DOHH2 (cell line): Measurements from ENCODE around the gene EPHB1.

ENCODE experiments used
- H3F3A ChIP-seq: fragments of 200-600 bp; sonication (generic), shearing (Covaris generic); 2 replicates; pipeline ENCODE4 v1.6.0; 2016; ENCODE audit warnings: antibody characterized with exemption, mild to moderate bottlenecking; ENCODE audit not compliant: control insufficient read depth, insufficient read depth
- H3K27ac ChIP-seq: fragments of 200-600 bp; sonication (generic); 2 replicates; pipeline ENCODE4 v1.5.1; 2014; ENCODE audit warnings: low read depth, mild to moderate bottlenecking, low read length, moderate library complexity
- H3K27me3 ChIP-seq: fragments of 200-600 bp; sonication (generic); 2 replicates; pipeline ENCODE4 v1.6.1; 2014; ENCODE audit warnings: mild to moderate bottlenecking, low read length, mixed read lengths; ENCODE audit not compliant: control insufficient read depth
- H3K36me3 ChIP-seq: fragments of 200-600 bp; sonication (generic); 2 replicates; pipeline ENCODE4 v1.6.1; 2014; ENCODE audit warnings: mild to moderate bottlenecking, low read length, moderate library complexity, mixed read lengths; ENCODE audit not compliant: control insufficient read depth
- H3K4me1 ChIP-seq: fragments of 200-600 bp; sonication (generic); 2 replicates; pipeline ENCODE4 v1.6.1; 2014; ENCODE audit warnings: mild to moderate bottlenecking, low read length, mixed read lengths; ENCODE audit not compliant: control insufficient read depth
- H3K4me2 ChIP-seq: fragments of 200-600 bp; sonication (generic); 2 replicates; pipeline ENCODE4 v1.6.0; 2014; ENCODE audit warnings: mild to moderate bottlenecking, low read length, moderate library complexity
- H3K4me3 ChIP-seq: fragments of 200-600 bp; sonication (generic); 2 replicates; pipeline ENCODE4 v1.5.1; 2014; ENCODE audit warnings: mild to moderate bottlenecking, low read length, mixed read lengths
- H3K79me2 ChIP-seq: fragments of 200-600 bp; sonication (generic); 2 replicates; pipeline ENCODE4 v1.6.1; 2014; ENCODE audit warnings: mild to moderate bottlenecking, low read length, mixed read lengths; ENCODE audit not compliant: control insufficient read depth
- H3K9me2 ChIP-seq: fragments of 200-600 bp; sonication (generic); replicated peaks from 2 replicates; pipeline ENCODE4 v1.6.1; 2014; ENCODE audit warnings: mild to moderate bottlenecking, low read length, mixed read lengths; ENCODE audit not compliant: control insufficient read depth
- H3K9me3 ChIP-seq: fragments of 200-600 bp; sonication (generic); 2 replicates; pipeline ENCODE4 v1.6.1; 2014; ENCODE audit warnings: antibody characterized with exemption, low read length, mixed read lengths; ENCODE audit not compliant: control insufficient read depth, insufficient read depth
- H4K20me1 ChIP-seq: fragments of 200-600 bp; sonication (generic); 2 replicates; pipeline ENCODE4 v1.6.0; 2014; ENCODE audit warnings: low read depth, mild to moderate bottlenecking, antibody characterized with exemption, low read length, moderate library complexity; ENCODE audit not compliant: control insufficient read depth, insufficient read depth
- EZH2phosphoT487 ChIP-seq: fragments of 200-600 bp; sonication (generic); IDR thresholded peaks from 2 replicates; pipeline ENCODE4 v1.6.1; 2017; ENCODE audit warnings: borderline replicate concordance, mild to moderate bottlenecking, antibody characterized with exemption, low read length, moderate library complexity, mixed read lengths
- TF ChIP-seq, protein P1 (sequence below): fragments of 200-600 bp; sonication (generic); IDR thresholded peaks from one replicate; pipeline ENCODE4 v1.5.1; 2014; ENCODE audit warnings: antibody characterized with exemption, mild to moderate bottlenecking, low read depth, low read length; ENCODE audit not compliant: poor library complexity, severe bottlenecking

Gene EPHB1

DNA sequence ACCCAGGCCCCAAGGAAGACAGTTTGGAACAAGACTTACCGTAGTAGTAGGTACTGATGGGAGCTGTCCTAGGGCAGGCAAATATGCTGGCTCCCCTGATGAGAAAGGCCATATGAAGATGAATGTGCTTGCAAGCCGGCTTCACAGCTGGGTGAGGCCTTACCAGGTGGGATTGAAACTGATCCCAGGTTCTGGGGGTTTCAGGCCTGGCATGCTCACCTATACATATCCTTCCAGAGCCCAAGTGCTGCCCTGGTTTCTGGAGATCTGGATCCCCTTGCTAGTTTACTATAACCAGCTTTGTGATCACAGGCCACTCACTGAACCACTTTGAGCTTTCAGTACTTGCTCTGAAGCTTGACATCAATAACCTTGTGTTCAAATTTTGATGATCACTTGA lies 274.3 kb downstream of the EPHB1 start:
- Histone ChIP-seq H3K4me2 (no peak overlapping the region), H3K79me2 (no peaks in the 10 kb centered on the region), H3F3A (no peaks in the 10 kb centered on the region), H3K27ac (no peak overlapping the region), H3K4me3 (no peak overlapping the region), H3K9me2 (no peaks in the 10 kb centered on the region), H3K27me3 (no peaks in the 10 kb centered on the region), H4K20me1 (no peaks in the 10 kb centered on the region), H3K4me1 (no peaks in the 10 kb centered on the region), H3K9me3 (no peaks in the 10 kb centered on the region), H3K36me3 (no peaks in the 10 kb centered on the region)
- TF ChIP-seq, protein P1, sequence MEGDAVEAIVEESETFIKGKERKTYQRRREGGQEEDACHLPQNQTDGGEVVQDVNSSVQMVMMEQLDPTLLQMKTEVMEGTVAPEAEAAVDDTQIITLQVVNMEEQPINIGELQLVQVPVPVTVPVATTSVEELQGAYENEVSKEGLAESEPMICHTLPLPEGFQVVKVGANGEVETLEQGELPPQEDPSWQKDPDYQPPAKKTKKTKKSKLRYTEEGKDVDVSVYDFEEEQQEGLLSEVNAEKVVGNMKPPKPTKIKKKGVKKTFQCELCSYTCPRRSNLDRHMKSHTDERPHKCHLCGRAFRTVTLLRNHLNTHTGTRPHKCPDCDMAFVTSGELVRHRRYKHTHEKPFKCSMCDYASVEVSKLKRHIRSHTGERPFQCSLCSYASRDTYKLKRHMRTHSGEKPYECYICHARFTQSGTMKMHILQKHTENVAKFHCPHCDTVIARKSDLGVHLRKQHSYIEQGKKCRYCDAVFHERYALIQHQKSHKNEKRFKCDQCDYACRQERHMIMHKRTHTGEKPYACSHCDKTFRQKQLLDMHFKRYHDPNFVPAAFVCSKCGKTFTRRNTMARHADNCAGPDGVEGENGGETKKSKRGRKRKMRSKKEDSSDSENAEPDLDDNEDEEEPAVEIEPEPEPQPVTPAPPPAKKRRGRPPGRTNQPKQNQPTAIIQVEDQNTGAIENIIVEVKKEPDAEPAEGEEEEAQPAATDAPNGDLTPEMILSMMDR = no peak

DNA sequence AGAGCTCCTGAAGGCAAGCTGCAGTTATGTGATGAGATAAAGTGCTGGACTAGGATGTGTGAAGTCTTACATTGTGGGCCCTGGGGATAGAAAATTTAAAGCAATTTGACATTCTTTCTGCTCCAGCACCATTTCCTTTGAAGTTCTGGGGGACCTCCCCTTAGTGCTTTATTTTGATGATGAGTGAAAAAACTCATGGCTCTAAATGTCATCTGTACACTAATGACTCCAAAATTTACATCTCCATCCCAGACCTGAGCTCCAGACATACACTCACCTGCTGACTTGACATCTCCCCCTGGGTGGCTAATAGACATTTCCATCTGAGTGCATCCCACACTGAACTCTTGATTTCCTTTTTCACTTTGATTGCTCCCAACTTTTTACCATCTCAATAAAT lies 276.4 kb downstream of the EPHB1 start:
- H3K9me3 ChIP-seq = no peaks in the 10 kb centered on the region
- H3F3A ChIP-seq = no peaks in the 10 kb centered on the region
- no peaks in the 10 kb centered on the region for H3K4me1 ChIP-seq
- H3K79me2 ChIP-seq = no peaks in the 10 kb centered on the region
- H3K36me3 ChIP-seq = no peaks in the 10 kb centered on the region
- H3K9me2 ChIP-seq = no peaks in the 10 kb centered on the region
- TF ChIP-seq, protein P1 = no peak
- TF ChIP-seq EZH2phosphoT487 = no peak
- H3K27ac ChIP-seq = no peak overlapping the region
- no peak overlapping the region for H3K4me2 ChIP-seq
- H3K27me3 ChIP-seq = no peaks in the 10 kb centered on the region
- no peaks in the 10 kb centered on the region for H4K20me1 ChIP-seq
- no peak overlapping the region for H3K4me3 ChIP-seq

DNA sequence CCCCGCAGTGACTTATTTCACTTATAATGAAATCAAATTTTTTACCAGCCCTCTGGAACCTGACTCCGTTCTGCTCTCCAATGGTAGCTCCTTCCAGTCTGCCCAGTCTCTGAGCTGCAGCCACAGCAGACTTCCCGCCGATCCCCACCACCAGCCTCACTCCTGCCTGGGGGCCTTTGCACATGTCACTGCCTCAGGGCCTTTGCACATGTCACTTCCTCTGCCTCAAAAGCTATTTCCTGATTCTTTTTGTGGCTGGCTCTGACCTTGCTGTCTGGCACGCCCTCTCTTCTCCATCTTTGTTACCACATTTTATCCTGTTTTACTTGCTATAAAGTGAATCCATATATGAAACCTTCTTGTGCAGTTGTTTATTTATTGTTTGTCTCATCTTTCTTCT lies 277.4 kb downstream of the EPHB1 start:
- H3F3A ChIP-seq = no peaks in the 10 kb centered on the region
- H3K79me2 ChIP-seq = no peaks in the 10 kb centered on the region
- H3K4me3 ChIP-seq = no peak overlapping the region
- no peaks in the 10 kb centered on the region for H3K9me3 ChIP-seq
- no peak overlapping the region for H3K27ac ChIP-seq
- H3K4me2 ChIP-seq = no peak overlapping the region
- no peaks in the 10 kb centered on the region for H3K9me2 ChIP-seq
- no peaks in the 10 kb centered on the region for H3K27me3 ChIP-seq
- no peaks in the 10 kb centered on the region for H3K36me3 ChIP-seq
- H3K4me1 ChIP-seq = no peaks in the 10 kb centered on the region
- TF ChIP-seq, protein P1 = no peak
- TF ChIP-seq EZH2phosphoT487 = no peak
- no peaks in the 10 kb centered on the region for H4K20me1 ChIP-seq

DNA sequence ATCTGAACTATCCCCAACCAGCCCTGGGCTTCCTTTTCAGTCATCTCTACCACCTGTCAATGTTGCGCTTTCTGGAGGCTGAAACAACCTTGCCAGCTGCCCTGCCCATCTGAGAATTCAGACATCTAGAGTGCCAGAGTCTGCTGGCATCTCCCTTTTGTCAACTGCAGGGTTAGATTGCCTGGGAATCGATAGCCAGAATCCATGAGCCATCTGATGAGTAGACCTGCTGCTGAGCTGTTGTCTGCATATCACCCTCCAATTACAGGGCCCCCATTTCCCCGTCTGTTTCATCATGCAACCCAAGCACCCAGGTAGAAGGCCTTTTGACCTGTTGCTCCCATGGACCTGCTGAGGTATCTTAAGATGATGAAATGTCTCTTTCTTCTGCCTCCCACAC lies 280.1 kb downstream of the EPHB1 start:
- Histone ChIP-seq H3K9me3 (no peaks in the 10 kb centered on the region), H3K9me2 (no peaks in the 10 kb centered on the region), H3K79me2 (no peaks in the 10 kb centered on the region), H3K36me3 (no peaks in the 10 kb centered on the region), H3K27me3 (no peaks in the 10 kb centered on the region), H3K27ac (no peak overlapping the region), H3K4me2 (no peak overlapping the region), H3K4me3 (no peak overlapping the region), H4K20me1 (no peaks in the 10 kb centered on the region), H3F3A (no peaks in the 10 kb centered on the region), H3K4me1 (no peaks in the 10 kb centered on the region)
- no peak for TF ChIP-seq EZH2phosphoT487
